WTC11 (cell line): Measurements from ENCODE around the gene HES5.

Source experiments
- AFF4 ChIP-seq: sonication (generic); formaldehyde crosslinking; IDR thresholded peaks from 2 replicates; pipeline ENCODE4 v1.8.1; 2023; ENCODE audit warnings: mild to moderate bottlenecking, missing genetic modification reagents, borderline replicate concordance
- ATF3 ChIP-seq: sonication (generic); formaldehyde crosslinking; conservative IDR thresholded peaks from 2 replicates; pipeline ENCODE4 v1.8.1; 2022; ENCODE audit warnings: mild to moderate bottlenecking, missing genetic modification reagents
- CDX4 ChIP-seq: fragments of 250-450 bp; sonication (Bioruptor Pico); IDR thresholded peaks from 2 replicates; pipeline ENCODE4 v1.9.0; 2021; ENCODE audit warnings: moderate library complexity, mild to moderate bottlenecking, inconsistent platforms, borderline replicate concordance
- CTCF ChIP-seq: fragments of 200-600 bp; IDR thresholded peaks from 2 replicates; pipeline ENCODE4 v1.8.0; 2022; ENCODE audit warnings: antibody characterized with exemption
- ETV6 ChIP-seq: sonication (generic); formaldehyde crosslinking; IDR thresholded peaks from 2 replicates; pipeline ENCODE4 v1.8.1; 2022; ENCODE audit warnings: mild to moderate bottlenecking, missing genetic modification reagents
- MAX ChIP-seq: sonication (generic); formaldehyde crosslinking; IDR thresholded peaks from 2 replicates; pipeline ENCODE4 v1.8.0; 2022; ENCODE audit warnings: mild to moderate bottlenecking, missing genetic modification reagents
- SMAD3 ChIP-seq: sonication (generic); formaldehyde crosslinking; IDR thresholded peaks from 2 replicates; pipeline ENCODE4 v1.8.0; 2022; ENCODE audit warnings: missing genetic modification reagents, mild to moderate bottlenecking, borderline replicate concordance
- USF2 ChIP-seq: sonication (generic); formaldehyde crosslinking; IDR thresholded peaks from 2 replicates; pipeline ENCODE4 v1.8.1; 2023; ENCODE audit warnings: mild to moderate bottlenecking, missing genetic modification reagents, moderate library complexity
- ZSCAN18 ChIP-seq: fragments of 250-450 bp; sonication (Bioruptor Pico); IDR thresholded peaks from 2 replicates; pipeline ENCODE4 v2.1.2; 2022; ENCODE audit warnings: mild to moderate bottlenecking, moderate library complexity

GRCh38 chr1:2502210-2502609, 27.9 kb downstream of the HES5 start:
- TF ChIP-seq CTCF: no peak
- no peak for TF ChIP-seq ZSCAN18 (CRISPR knock-in tag)
- TF ChIP-seq ATF3 (CRISPR knock-in tag): no peak
- TF ChIP-seq CDX4 (CRISPR knock-in tag): no peak
- no peak for TF ChIP-seq MAX (CRISPR knock-in tag)
- no peak for TF ChIP-seq USF2
- no peak for TF ChIP-seq SMAD3 (CRISPR knock-in tag)
- TF ChIP-seq AFF4 (CRISPR knock-in tag): no peak
- TF ChIP-seq ETV6: no peak
